GM18907 (cell line): ENCODE measurements around the gene TNNT3.

ENCODE experiments used
- ATAC-seq: cut with Tn5 transposase; IDR thresholded peaks from one replicate; pipeline ENCODE4 v1.9.1; 2021; ENCODE audit warnings: mild to moderate bottlenecking, moderate library complexity; ENCODE audit not compliant: unreplicated experiment

The TNNT3 gene

GRCh38 chr11:1894759-1895158 lies 24.7 kb upstream of the TNNT3 start:
- no peak for ATAC-seq

GRCh38 chr11:1896468-1896867 lies 23.0 kb upstream of the TNNT3 start:
- ATAC-seq: no peak

- no peak for ATAC-seq
Measured at GRCh38 chr11:1896923-1897322, 22.6 kb upstream of the TNNT3 start.

DNA sequence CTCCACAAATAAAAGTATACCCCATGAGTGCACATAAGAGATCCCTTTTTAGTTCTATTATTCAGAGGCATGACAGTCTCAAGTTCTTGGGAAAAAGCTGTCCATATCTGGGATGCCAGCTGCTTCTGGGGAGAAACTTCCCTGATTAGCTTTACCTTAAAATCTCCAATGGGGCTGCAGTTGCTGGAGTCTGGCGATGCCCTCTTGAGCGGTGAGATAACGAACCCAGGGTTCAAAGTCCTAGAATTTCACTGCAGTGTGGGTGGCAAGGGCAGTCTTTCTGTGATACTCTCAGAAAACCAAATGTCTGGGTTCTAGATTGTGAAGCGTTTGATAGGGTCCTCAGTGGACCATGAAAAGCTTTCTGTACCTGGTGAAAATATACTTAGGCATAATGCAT lies 20.4 kb upstream of the TNNT3 start:
- ATAC-seq: no peak

- ATAC-seq: no peak
Measured at GRCh38 chr11:1899686-1900085, 19.8 kb upstream of the TNNT3 start.

- no peak for ATAC-seq
Measured at GRCh38 chr11:1906181-1906580, 13.3 kb upstream of the TNNT3 start.

- no peak for ATAC-seq
Measured at GRCh38 chr11:1906611-1907423, 12.7 kb upstream of the TNNT3 start.

- no peak for ATAC-seq
Measured at GRCh38 chr11:1908618-1909017, 10.9 kb upstream of the TNNT3 start.

DNA sequence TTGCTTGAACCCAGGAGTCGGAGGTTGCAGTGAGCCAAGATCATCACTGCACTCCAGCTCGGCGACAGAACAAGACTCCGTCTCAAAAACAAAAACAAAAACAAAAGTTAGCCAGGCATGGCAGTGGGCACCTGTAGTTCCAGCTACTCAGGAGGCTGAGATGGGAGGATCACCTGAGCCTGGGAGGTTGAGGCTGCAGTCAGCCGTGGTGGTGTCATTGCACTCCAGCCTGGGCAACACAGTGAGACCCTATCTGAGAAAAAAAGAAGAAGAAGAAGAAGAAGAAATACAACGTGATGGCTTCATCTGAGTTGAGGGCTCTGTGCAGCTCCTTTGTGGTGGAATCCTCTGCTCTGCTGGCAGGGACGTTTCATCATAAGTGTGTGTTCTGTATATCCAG lies 10.0 kb upstream of the TNNT3 start:
- ATAC-seq: no peak

DNA sequence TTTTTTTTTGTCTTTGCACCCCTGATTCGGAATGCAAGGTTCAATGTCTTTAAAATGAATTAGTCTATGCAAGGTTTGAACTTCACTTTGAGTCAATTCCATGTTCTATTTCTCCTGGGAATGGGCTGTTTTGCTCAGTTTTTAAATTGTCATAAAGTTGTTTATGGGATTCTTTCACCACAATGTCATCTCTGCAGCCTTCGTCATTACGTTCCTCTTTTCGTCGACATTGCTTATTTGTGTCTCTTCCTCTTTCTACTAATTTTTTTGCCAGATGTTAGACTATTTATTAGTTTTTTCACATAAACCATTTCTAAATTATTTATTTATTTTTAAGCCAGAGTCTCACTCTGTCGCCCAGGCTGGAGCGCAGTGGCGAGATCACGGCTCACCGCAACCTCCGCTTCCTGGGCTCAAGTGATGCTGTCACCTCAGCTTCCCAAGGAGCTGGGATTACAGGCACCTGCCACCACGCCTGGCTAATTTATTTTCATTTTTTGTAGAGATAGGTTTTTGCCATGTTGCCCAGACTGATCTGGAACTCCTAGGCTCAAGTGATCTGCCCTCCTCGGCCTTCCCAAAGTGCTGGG lies 7.1 kb upstream of the TNNT3 start:
- no peak for ATAC-seq

- ATAC-seq: no peak
Measured at GRCh38 chr11:1913271-1914060, 6.0 kb upstream of the TNNT3 start.

DNA sequence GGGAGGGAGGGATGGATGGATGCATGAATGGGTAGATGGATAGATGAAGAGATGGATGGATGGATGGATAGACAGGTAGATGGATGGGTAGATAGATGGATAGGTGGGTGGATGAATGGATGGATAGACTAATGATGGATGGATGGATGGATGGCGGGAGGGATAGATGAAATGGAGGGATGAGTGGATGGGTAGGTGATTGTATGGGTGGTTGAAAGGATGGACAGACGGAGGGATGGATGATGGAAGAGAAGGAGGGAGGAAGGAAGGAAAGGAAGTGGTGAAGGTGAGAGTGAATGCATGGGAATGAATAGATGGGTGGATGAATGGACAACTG lies 3.7 kb upstream of the TNNT3 start:
- no peak for ATAC-seq

GRCh38 chr11:1916132-1916985 lies 3.1 kb upstream of the TNNT3 start:
- ATAC-seq: peak; percentile 51

DNA sequence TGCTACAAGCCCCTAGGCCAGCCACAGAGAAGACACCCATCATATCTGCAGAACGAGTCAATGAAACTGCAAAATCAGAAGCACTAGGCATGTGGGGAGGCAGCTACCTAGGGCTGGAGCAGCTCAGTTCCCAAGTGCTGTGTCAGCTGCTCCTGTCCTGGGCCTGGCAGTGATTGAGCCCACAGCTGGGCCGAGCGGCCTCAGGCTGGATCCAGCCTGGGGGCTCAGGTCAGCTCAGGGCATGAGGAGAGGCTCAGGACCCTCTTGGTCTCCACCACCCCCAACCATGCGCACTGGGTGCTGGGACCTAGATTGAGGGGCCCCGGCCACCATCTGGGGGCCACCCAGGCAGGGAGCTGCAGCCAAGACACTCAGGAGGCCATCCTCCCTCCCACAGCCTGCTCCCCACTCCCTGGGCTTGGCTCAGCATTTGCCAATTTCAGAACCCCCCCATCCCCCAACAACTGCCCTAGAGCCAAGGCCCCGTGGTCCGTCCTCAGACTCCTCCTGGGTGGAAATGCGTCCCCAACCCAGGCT lies 2.4 kb upstream of the TNNT3 start:
- no peak for ATAC-seq

DNA sequence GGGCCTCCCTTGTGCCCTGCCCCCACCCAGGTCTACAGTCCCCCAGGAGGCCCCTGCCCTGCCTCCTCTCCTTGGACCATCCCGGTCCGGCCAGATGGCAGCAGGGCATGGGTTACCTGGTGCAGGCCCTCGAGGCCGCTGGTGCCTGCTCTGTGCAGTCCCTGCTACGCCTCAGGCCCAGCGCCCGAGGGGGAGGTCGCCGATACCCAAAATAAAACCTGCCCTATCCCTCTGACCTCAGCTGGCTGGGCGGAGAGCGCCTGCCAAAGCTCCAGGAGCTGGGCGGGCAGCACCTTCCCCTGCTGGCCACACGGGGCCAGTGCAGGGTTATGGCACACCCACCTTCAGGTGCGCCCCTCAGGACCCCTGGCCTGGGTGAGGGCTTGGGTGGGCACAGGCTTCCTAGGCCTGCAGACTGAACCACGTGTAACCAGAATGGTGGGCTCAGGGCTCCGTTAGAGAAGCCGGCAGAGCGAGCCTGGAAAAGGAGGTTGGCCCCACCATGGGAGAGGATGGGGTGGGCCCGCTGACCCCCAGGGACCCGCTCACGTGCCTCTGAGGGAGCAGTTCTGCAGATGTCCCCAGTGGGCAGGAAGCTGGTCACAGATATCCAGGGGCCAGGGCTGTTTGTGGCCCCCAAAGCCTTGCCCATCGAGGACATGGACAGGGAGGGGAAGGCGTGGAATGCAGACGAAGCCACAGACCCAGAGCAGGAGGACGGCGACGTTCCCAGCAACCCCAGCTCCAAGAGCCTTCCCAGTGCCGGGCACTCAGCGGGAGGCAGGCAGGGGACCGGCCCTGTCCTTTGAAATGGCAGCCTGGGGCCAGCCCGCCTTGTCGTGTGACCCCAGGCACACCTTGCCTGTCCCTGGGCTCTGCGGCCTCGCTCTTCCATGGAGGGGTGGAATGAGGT lies 1.7 kb upstream of the TNNT3 start:
- ATAC-seq: no peak

GRCh38 chr11:1918436-1919315 lies 827 bp upstream of the TNNT3 start:
- ATAC-seq: no peak

DNA sequence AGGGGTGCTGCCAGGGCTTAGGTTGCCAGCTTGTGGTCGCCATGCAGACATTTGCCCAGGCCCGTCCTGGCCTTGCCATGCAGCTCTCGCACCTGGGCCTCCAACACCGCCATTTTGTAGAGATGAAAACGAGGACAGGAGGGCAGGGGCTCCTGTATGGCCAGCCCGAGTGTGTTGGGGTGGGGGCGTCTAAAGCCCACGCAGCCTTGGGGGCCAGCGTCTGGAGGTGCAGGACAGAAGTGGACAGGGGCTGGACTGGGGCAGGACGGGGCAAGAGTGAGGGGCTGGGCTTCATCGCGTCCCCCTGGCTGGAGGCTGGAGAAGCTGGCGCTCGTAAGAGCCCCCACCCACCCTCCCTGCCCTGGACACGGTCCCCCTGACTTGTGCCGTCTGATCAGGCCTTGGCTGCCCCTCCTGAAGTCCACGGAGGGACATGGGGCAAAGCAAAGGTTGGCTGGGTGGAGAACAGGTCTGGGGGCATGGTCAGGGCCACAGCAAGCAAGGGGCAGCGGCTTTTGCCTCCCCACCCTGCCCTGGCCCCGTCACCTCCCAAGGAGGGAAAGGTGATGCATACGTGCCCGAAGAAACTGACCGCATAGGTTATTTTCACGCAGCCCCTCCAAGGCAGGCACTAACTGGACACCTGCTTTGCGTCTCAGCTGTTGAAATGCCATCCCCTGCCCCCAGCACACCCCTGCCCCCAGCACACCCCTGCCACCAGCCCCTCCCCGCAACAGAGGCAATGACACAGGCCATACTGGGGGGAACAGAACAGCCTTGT lies 815 bp downstream of the TNNT3 start:
- ATAC-seq: no peak
